Panc1 (cell line): ENCODE measurements around the gene SLIT3. TPM values are rescaled to one million over a fixed set of nuclear protein-coding genes. Genes with fewer than 3 reads are reported as not detected.

Source experiments
- ATAC-seq: fragments of 200-7000 bp; cut with Tn5 transposase; 2 replicates; pipeline ENCODE4 v1.9.1; 2020; ENCODE audit warnings: mild to moderate bottlenecking, moderate library complexity
- BruUV-seq: library from RNA; stranded (reverse); fragments of 400-500 nt; replicated peaks from 2 replicates; lab custom pipeline; 2021; lab: Mats Ljungman, UMichigan
- CTCF ChIA-PET: fragments of 300-600 bp; sonication (Branson Sonifier 250); formaldehyde crosslinking; loops from one replicate; lab custom pipeline; 2022; ENCODE audit warnings: antibody characterized with exemption; lab: Charles Lee
- POLR2A ChIA-PET: fragments of 300-600 bp; sonication (Branson Sonifier 250); formaldehyde crosslinking; loops from one replicate; lab custom pipeline; 2022; ENCODE audit warnings: antibody characterized with exemption; lab: Charles Lee
- DNase-seq: peaks from one replicate; pipeline ENCODE4 v3.0.0-alpha.2; 2010; ENCODE audit warnings: low read depth, low spot score
- H3K27ac ChIP-seq: 2 replicates; pipeline ENCODE4 v1.5.1; 2011; ENCODE audit warnings: mild to moderate bottlenecking, low read length, inconsistent platforms
- H3K27me3 ChIP-seq: fragments of 200-500 bp; sonication (Bioruptor generic); 2 replicates; pipeline ENCODE4 v1.6.0; 2014; ENCODE audit warnings: low read length, inconsistent platforms; ENCODE audit not compliant: control insufficient read depth, insufficient read depth
- H3K36me3 ChIP-seq: fragments of 200-500 bp; sonication (Bioruptor generic); 2 replicates; pipeline ENCODE4 v1.5.1; 2014; ENCODE audit warnings: inconsistent platforms, mild to moderate bottlenecking, low read length, moderate library complexity; ENCODE audit not compliant: control insufficient read depth, insufficient read depth
- H3K4me1 ChIP-seq: 2 replicates; pipeline ENCODE4 v1.5.1; 2011; ENCODE audit warnings: inconsistent platforms, mild to moderate bottlenecking, low read length, moderate library complexity; ENCODE audit not compliant: control insufficient read depth, insufficient read depth
- H3K4me3 ChIP-seq, 2 experiments: 2 replicates each; pipeline ENCODE4 v1.5.1; 2011 to 2012; ENCODE audit warnings: low read depth in 2 of 2, low read length in 2 of 2, mild to moderate bottlenecking in 2 of 2, inconsistent platforms in 1 of 2, moderate library complexity in 1 of 2
- H3K9me3 ChIP-seq: fragments of 200-500 bp; sonication (Bioruptor generic); 2 replicates; pipeline ENCODE4 v1.5.1; 2014; ENCODE audit warnings: low read depth, mild to moderate bottlenecking, inconsistent platforms, low read length, moderate library complexity; ENCODE audit not compliant: control insufficient read depth, insufficient read depth
- CTCF ChIP-seq: fragments of 450-650 bp; IDR thresholded peaks from 2 replicates; pipeline ENCODE4 v1.5.1; 2017; ENCODE audit warnings: mild to moderate bottlenecking
- POLR2AphosphoS5 ChIP-seq: IDR thresholded peaks from 2 replicates; pipeline ENCODE4 v1.6.1; 2012; ENCODE audit warnings: mild to moderate bottlenecking, low read depth, low read length, moderate library complexity
- REST ChIP-seq, 2 experiments: IDR thresholded peaks; 2 replicates each; pipeline ENCODE4 v1.6.1; 2011 to 2012; ENCODE audit warnings: low read depth in 2 of 2, control low read depth in 1 of 2, low read length in 1 of 2, mild to moderate bottlenecking in 1 of 2, moderate library complexity in 1 of 2; ENCODE audit not compliant: insufficient read depth in 1 of 2
- SIN3A ChIP-seq: IDR thresholded peaks from 2 replicates; pipeline ENCODE4 v1.6.1; 2012; ENCODE audit warnings: low read depth, mild to moderate bottlenecking, low read length, moderate library complexity, borderline replicate concordance; ENCODE audit not compliant: insufficient read depth
- TCF7L2 ChIP-seq: IDR thresholded peaks from 2 replicates; pipeline ENCODE4 v1.6.1; 2011; ENCODE audit warnings: mild to moderate bottlenecking, low read depth, low read length, inconsistent platforms
- in situ Hi-C: cut with HindIII; loops from 2 replicates; pipeline ENCODE4 v1.10.0; 2016; ENCODE audit warnings: low sequenced_read_pairs, low pct_unique_long_range_greater_than_20kb
- intact Hi-C: fragments of 100-400 bp; cut with micrococcal nuclease; formaldehyde crosslinking; loops from one replicate; pipeline ENCODE4 v1.10.0; 2022; ENCODE audit not compliant: unreplicated experiment
- total RNA-seq: library from RNA; stranded (reverse); gene quantifications from one replicate; pipeline ENCODE4 v1.2.1, GENCODE V29; 2021; ENCODE audit not compliant: unreplicated experiment

SLIT3 gene
- total RNA-seq, 1 experiment from 2014 or later = 26.4 TPM

- Histone ChIP-seq H3K36me3 (no peaks in the 10 kb centered on the region), H3K27ac (no peak overlapping the region), H3K4me3 (no peak overlapping the region), H3K9me3 (no peaks in the 10 kb centered on the region), H3K27me3 (peaks cover 2% of the 10 kb centered on the region; the same call in 1 of the 2 replicates), H3K4me1 (no peaks in the 10 kb centered on the region)
- BruUV-seq = no TSS peak
- in situ Hi-C loops (no loop called here), intact Hi-C loops (no loop called here)
- TF ChIP-seq TCF7L2 (no peak), SIN3A (no peak), POLR2AphosphoS5 (no peak), CTCF (no peak), REST (IDR thresholded peaks at IDR 0.05; ENCODE audit: insufficient read depth in 1 of 2, low read depth in 2 of 2, low read length in 1 of 2) (no peak)
- ChIA-PET CTCF (no interaction called here), POLR2A (no interaction called here)
- DNase-seq = no peak
- ATAC-seq = no peak
Measured at GRCh38 chr5:168876419-168876818, 424.5 kb downstream of the SLIT3 start.

- ATAC-seq (0 out of 2 replicates have a peak, but pooled peaks have one; percentile 38), DNase-seq (no peak)
- Histone ChIP-seq H3K27ac (no peak overlapping the region), H3K27me3 (peaks cover 2% of the 10 kb centered on the region; the same call in 1 of the 2 replicates), H3K9me3 (no peaks in the 10 kb centered on the region), H3K4me1 (no peaks in the 10 kb centered on the region), H3K4me3 (no peak overlapping the region), H3K36me3 (no peaks in the 10 kb centered on the region)
- BruUV-seq = no TSS peak
- in situ Hi-C loops (no loop called here), intact Hi-C loops (no loop called here)
- TF ChIP-seq TCF7L2 (no peak), POLR2AphosphoS5 (no peak), SIN3A (no peak), CTCF (no peak), REST (IDR thresholded peaks at IDR 0.05; ENCODE audit: insufficient read depth in 1 of 2, low read depth in 2 of 2, low read length in 1 of 2) (no peak)
- ChIA-PET CTCF (no interaction called here), POLR2A (no interaction called here)
Measured at GRCh38 chr5:168875832-168876231, 425.1 kb downstream of the SLIT3 start.
